Bronchial epithelial cell (primary cell): ENCODE results near the gene CRYGD. TPM values are rescaled to one million over a fixed set of nuclear protein-coding genes. Genes with fewer than 3 reads are reported as not detected.

Source experiments
- DNase-seq: peaks from one replicate; pipeline ENCODE4 v3.0.0-alpha.2; 2010; ENCODE audit warnings: low read depth
- FAIRE-seq: peaks from 2 replicates; lab custom pipeline; 2011; peaks lifted over from hg19 to GRCh38; lab: Jason Lieb, UNC
- H3K27me3 ChIP-seq: 2 replicates; pipeline ENCODE4 v1.5.1; 2011; ENCODE audit warnings: low read length; ENCODE audit not compliant: control insufficient read depth, insufficient read depth
- H3K36me3 ChIP-seq: 2 replicates; pipeline ENCODE4 v1.5.1; 2011; ENCODE audit warnings: low read length; ENCODE audit not compliant: control insufficient read depth, insufficient read depth
- H3K4me3 ChIP-seq: 2 replicates; pipeline ENCODE4 v1.5.1; 2011; ENCODE audit warnings: mild to moderate bottlenecking, low read depth, low read length, control low read depth
- CTCF ChIP-seq: IDR thresholded peaks from 2 replicates; pipeline ENCODE4 v1.5.1; 2011; ENCODE audit warnings: mild to moderate bottlenecking, moderate library complexity, low read length, control low read depth, inconsistent platforms; ENCODE audit not compliant: insufficient read depth, severe bottlenecking
- total RNA-seq: library from RNA; depleted of rRNA; stranded (reverse); fragments of >200 nt; gene quantifications from 2 replicates; pipeline ENCODE4 v1.2.1, GENCODE V29; 2014

Gene CRYGD
- total RNA-seq, 1 donor from 2014 or later = not detected

- Histone ChIP-seq H3K4me3 (no peak overlapping the region), H3K27me3 (no peaks in the 10 kb centered on the region), H3K36me3 (no peaks in the 10 kb centered on the region)
- FAIRE-seq = no peak
- no peak for TF ChIP-seq CTCF
- no peak for DNase-seq
Measured at GRCh38 chr2:208135794-208136715, 11.7 kb upstream of the CRYGD start.

- no peaks in the 10 kb centered on the region for H3K27me3 ChIP-seq
- H3K4me3 ChIP-seq = no peak overlapping the region
- DNase-seq = peak; percentile 16
- no peak for TF ChIP-seq CTCF
- FAIRE-seq = no peak
- H3K36me3 ChIP-seq = no peaks in the 10 kb centered on the region
Measured at GRCh38 chr2:208134928-208135586, 10.7 kb upstream of the CRYGD start.

DNA sequence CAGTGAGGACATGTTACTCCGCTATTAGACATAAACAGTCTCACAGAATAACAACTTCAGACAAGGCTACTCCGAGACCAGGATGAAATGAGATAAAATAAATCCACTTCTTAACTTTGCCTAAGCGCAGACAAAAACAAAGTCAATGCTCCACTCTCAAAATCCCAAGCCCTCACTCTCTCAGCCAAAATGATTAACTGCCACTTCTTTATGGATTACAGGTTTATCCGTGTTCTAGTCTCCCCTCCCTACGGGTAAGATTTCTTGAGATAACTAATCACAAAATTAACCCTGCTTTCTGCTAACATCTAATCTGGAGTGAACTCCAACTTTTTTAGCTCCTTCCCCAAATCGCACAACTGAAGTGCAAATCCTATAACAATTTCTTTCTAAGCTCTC, 6.4 kb upstream of the CRYGD start:
- no peak for TF ChIP-seq CTCF
- Histone ChIP-seq H3K27me3 (no peaks in the 10 kb centered on the region), H3K36me3 (no peaks in the 10 kb centered on the region), H3K4me3 (no peak overlapping the region)
- DNase-seq (no peak), FAIRE-seq (no peak)

- H3K4me3 ChIP-seq = no peak within 1 kb of the TSS
- peak; percentile 21 for DNase-seq
- no peaks in the 10 kb centered on the region for H3K36me3 ChIP-seq
- H3K27me3 ChIP-seq = peaks cover 1% of the 10 kb centered on the region
- no peak for FAIRE-seq
- no peak for TF ChIP-seq CTCF
Measured at GRCh38 chr2:208129744-208130711, 5.7 kb upstream of the CRYGD start, which contains the start of gene CRYGC. Gene CRYGC, minus strand, starts transcription at chr2:208129828. Its CDS starts 36 bp downstream, at chr2:208129792.

DNA sequence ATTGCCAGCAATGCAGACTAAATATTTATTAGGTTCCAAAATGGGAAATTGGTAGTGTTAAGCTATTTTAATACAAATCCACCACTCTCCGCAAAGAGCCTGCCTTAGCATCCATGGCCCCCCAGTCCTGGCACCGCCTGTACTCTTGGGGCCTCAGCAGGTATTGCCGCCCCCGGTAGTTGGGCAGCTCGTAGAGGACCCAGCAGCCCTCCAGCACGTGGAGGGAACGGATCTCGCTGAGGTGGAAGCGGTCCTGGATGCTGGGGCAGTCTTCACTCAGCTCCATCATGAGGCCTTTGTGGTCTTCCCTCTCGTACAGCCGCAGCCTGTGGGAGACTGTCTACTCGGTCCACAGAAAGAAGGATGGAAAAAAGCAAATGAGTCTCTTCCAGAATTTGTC, 3.8 kb upstream of the CRYGD start:
- no peak for TF ChIP-seq CTCF
- Histone ChIP-seq H3K36me3 (no peaks in the 10 kb centered on the region), H3K27me3 (peaks cover 1% of the 10 kb centered on the region), H3K4me3 (no peak overlapping the region)
- FAIRE-seq (no peak), DNase-seq (no peak)
